GM19372 (cell line): Measurements from ENCODE around the gene NAV1.
"Not testable (repeated sequence)": the region's sequence is repeated elsewhere in the genome, so short reads cannot be mapped to it uniquely, and the experiment has no call there.

Source experiments
- ATAC-seq: cut with Tn5 transposase; IDR thresholded peaks from one replicate; pipeline ENCODE4 v1.9.1; 2021; ENCODE audit warnings: mild to moderate bottlenecking, low read depth, moderate library complexity; ENCODE audit not compliant: unreplicated experiment

Gene NAV1

GRCh38 chr1:201562659-201563405 lies 23.9 kb downstream of the NAV1 start:
- ATAC-seq, result no peak

- ATAC-seq, result no peak
Observed at GRCh38 chr1:201563406-201563780, 24.5 kb downstream of the NAV1 start.

- no peak for ATAC-seq
Observed at GRCh38 chr1:201563941-201564340, 25.0 kb downstream of the NAV1 start.

GRCh38 chr1:201565024-201565730 lies 26.2 kb downstream of the NAV1 start:
- no peak for ATAC-seq

- no peak for ATAC-seq
Observed at GRCh38 chr1:201565771-201566528, 27.0 kb downstream of the NAV1 start.

- ATAC-seq, result no peak
Observed at GRCh38 chr1:201566529-201566823, 27.5 kb downstream of the NAV1 start.

- ATAC-seq, result no peak
Observed at GRCh38 chr1:201566933-201567801, 28.2 kb downstream of the NAV1 start.

GRCh38 chr1:201568265-201568664 lies 29.3 kb downstream of the NAV1 start:
- ATAC-seq, result no peak

- ATAC-seq, result no peak
Observed at GRCh38 chr1:201568859-201569294, 29.9 kb downstream of the NAV1 start.

- ATAC-seq, result no peak
Observed at GRCh38 chr1:201570181-201570885, 31.4 kb downstream of the NAV1 start.

GRCh38 chr1:201570886-201571624 lies 32.1 kb downstream of the NAV1 start:
- ATAC-seq, result no peak

- no peak for ATAC-seq
Observed at GRCh38 chr1:201573030-201573429, 34.1 kb downstream of the NAV1 start.

GRCh38 chr1:201573923-201574322 lies 35.0 kb downstream of the NAV1 start:
- ATAC-seq, result no peak

GRCh38 chr1:201575912-201576311 lies 37.0 kb downstream of the NAV1 start:
- ATAC-seq, result no peak

GRCh38 chr1:201576914-201577313 lies 38.0 kb downstream of the NAV1 start:
- no peak for ATAC-seq

- no peak for ATAC-seq
Observed at GRCh38 chr1:201578008-201578888, 39.3 kb downstream of the NAV1 start.

GRCh38 chr1:201581371-201581770 lies 42.4 kb downstream of the NAV1 start:
- ATAC-seq, result not testable (repeated sequence)

- no peak for ATAC-seq
Observed at GRCh38 chr1:201582705-201583442, 43.9 kb downstream of the NAV1 start.
